H9 (cell line): Measurements from ENCODE around the gene KRT79. TPM values are rescaled to one million over a fixed set of nuclear protein-coding genes. Genes with fewer than 3 reads are reported as not detected.

ENCODE experiments used
- DNase-seq: peaks from one replicate; pipeline ENCODE4 v3.0.0-alpha.2; 2017
- H2AFZ ChIP-seq: one replicate; pipeline ENCODE4 v1.6.1; 2013; ENCODE audit warnings: mild to moderate bottlenecking, low read length, control low read depth, moderate library complexity
- H2AK5ac ChIP-seq: 2 replicates; pipeline ENCODE4 v1.6.1; 2013; ENCODE audit warnings: low read length, control low read depth, mixed read lengths; ENCODE audit not compliant: insufficient read length
- H2BK120ac ChIP-seq: one replicate; pipeline ENCODE4 v1.6.1; 2013; ENCODE audit warnings: low read depth, mild to moderate bottlenecking, low read length, control low read depth, inconsistent platforms; ENCODE audit not compliant: poor library complexity, severe bottlenecking
- H2BK12ac ChIP-seq: 2 replicates; pipeline ENCODE4 v1.6.1; 2013; ENCODE audit warnings: low read length, control low read depth, mixed read lengths, low read depth; ENCODE audit not compliant: insufficient read length
- H2BK15ac ChIP-seq: 2 replicates; pipeline ENCODE4 v1.6.1; 2013; ENCODE audit warnings: low read depth, low read length, control low read depth
- H2BK20ac ChIP-seq: one replicate; pipeline ENCODE4 v1.6.1; 2013; ENCODE audit warnings: low read depth, mild to moderate bottlenecking, low read length, control low read depth, inconsistent platforms; ENCODE audit not compliant: poor library complexity, severe bottlenecking
- H2BK5ac ChIP-seq: 2 replicates; pipeline ENCODE4 v1.6.1; 2013; ENCODE audit warnings: low read length, control low read depth, mixed read lengths; ENCODE audit not compliant: insufficient read length
- H3K14ac ChIP-seq: 2 replicates; pipeline ENCODE4 v1.6.1; 2013; ENCODE audit warnings: low read length, control low read depth; ENCODE audit not compliant: insufficient read depth
- H3K18ac ChIP-seq: 2 replicates; pipeline ENCODE4 v1.6.1; 2013; ENCODE audit warnings: low read depth, mild to moderate bottlenecking, mixed read lengths, low read length, control low read depth; ENCODE audit not compliant: insufficient read length
- H3K23ac ChIP-seq: 2 replicates; pipeline ENCODE4 v1.6.1; 2013; ENCODE audit warnings: low read length, control low read depth, mixed read lengths, low read depth; ENCODE audit not compliant: insufficient read length
- H3K23me2 ChIP-seq: 2 replicates; pipeline ENCODE4 v1.6.1; 2013; ENCODE audit warnings: low read depth, mild to moderate bottlenecking, mixed read lengths, low read length, control low read depth; ENCODE audit not compliant: insufficient read length, poor library complexity, severe bottlenecking
- H3K27ac ChIP-seq: 2 replicates; pipeline ENCODE4 v1.5.1; 2013; ENCODE audit warnings: low read length, control low read depth, mixed read lengths, low read depth; ENCODE audit not compliant: insufficient read length
- H3K27me3 ChIP-seq: 2 replicates; pipeline ENCODE4 v1.6.1; 2013; ENCODE audit warnings: low read length, control low read depth, inconsistent platforms; ENCODE audit not compliant: insufficient read depth
- H3K4ac ChIP-seq: 2 replicates; pipeline ENCODE4 v1.6.1; 2013; ENCODE audit warnings: low read depth, mild to moderate bottlenecking, control low read depth, inconsistent platforms, low read length, moderate library complexity
- H3K4me1 ChIP-seq: 2 replicates; pipeline ENCODE4 v1.6.1; 2013; ENCODE audit warnings: low read length, control low read depth, inconsistent platforms; ENCODE audit not compliant: insufficient read depth
- H3K4me2 ChIP-seq: 2 replicates; pipeline ENCODE4 v1.6.1; 2013; ENCODE audit warnings: low read length, control low read depth, mixed read lengths; ENCODE audit not compliant: insufficient read length, insufficient read depth
- H3K56ac ChIP-seq: 2 replicates; pipeline ENCODE4 v1.6.1; 2013; ENCODE audit warnings: low read depth, mild to moderate bottlenecking, mixed read lengths, low read length, control low read depth; ENCODE audit not compliant: insufficient read length
- H3K79me1 ChIP-seq: 2 replicates; pipeline ENCODE4 v1.6.1; 2013; ENCODE audit warnings: low read depth, mild to moderate bottlenecking, moderate library complexity, low read length, control low read depth, inconsistent platforms; ENCODE audit not compliant: insufficient read depth, poor library complexity, severe bottlenecking
- H3K79me2 ChIP-seq: 2 replicates; pipeline ENCODE4 v1.6.1; 2013; ENCODE audit warnings: low read length, control low read depth, inconsistent platforms; ENCODE audit not compliant: insufficient read depth
- H3K9ac ChIP-seq: 2 replicates; pipeline ENCODE4 v1.6.1; 2013; ENCODE audit warnings: low read length, control low read depth, mixed read lengths; ENCODE audit not compliant: insufficient read length; ENCODE audit errors: extremely low read depth
- H3K9me3 ChIP-seq: one replicate; pipeline ENCODE4 v1.6.1; 2013; ENCODE audit warnings: low read depth, low read length, inconsistent platforms; ENCODE audit not compliant: control insufficient read depth
- H3T11ph ChIP-seq: one replicate; pipeline ENCODE4 v1.6.1; 2013; ENCODE audit warnings: mild to moderate bottlenecking, low read length, control low read depth, inconsistent platforms
- H4K20me1 ChIP-seq: one replicate; pipeline ENCODE4 v1.6.1; 2013; ENCODE audit not compliant: control insufficient read depth, insufficient read length, insufficient read depth
- H4K5ac ChIP-seq: 2 replicates; pipeline ENCODE4 v1.6.1; 2013; ENCODE audit warnings: low read depth, mild to moderate bottlenecking, mixed read lengths, low read length, control low read depth; ENCODE audit not compliant: insufficient read length
- H4K8ac ChIP-seq: replicated peaks from 2 replicates; pipeline ENCODE4 v1.6.1; 2013; ENCODE audit warnings: low read length, control low read depth, mixed read lengths, low read depth; ENCODE audit not compliant: insufficient read length
- H4K91ac ChIP-seq: 2 replicates; pipeline ENCODE4 v1.6.1; 2013; ENCODE audit warnings: low read depth, mild to moderate bottlenecking, moderate library complexity, mixed read lengths, low read length, control low read depth; ENCODE audit not compliant: insufficient read length
- H3K27ac Mint-ChIP-seq, 3 experiments: 2 replicates in 2 of 3; 3 replicates in 1 of 3; pipeline ENCODE4 v1.8.0; 2020 to 2021; ENCODE audit warnings: mixed read lengths in 3 of 3, mild to moderate bottlenecking in 1 of 3, moderate library complexity in 1 of 3
- H3K27me3 Mint-ChIP-seq: 2 replicates; pipeline ENCODE4 v1.8.0; 2021; ENCODE audit warnings: low read depth, mild to moderate bottlenecking, moderate library complexity, mixed read lengths
- H3K36me3 Mint-ChIP-seq, 3 experiments: 2 replicates in 2 of 3; 3 replicates in 1 of 3; pipeline ENCODE4 v1.8.0; 2020 to 2021; ENCODE audit warnings: low read depth in 3 of 3, mixed read lengths in 3 of 3; ENCODE audit not compliant: insufficient read depth in 1 of 3
- H3K4me1 Mint-ChIP-seq, 2 experiments: 2 replicates each; pipeline ENCODE4 v1.8.0; 2020; ENCODE audit warnings: mixed read lengths in 2 of 2
- H3K4me3 Mint-ChIP-seq, 2 experiments: 2 replicates in 1 of 2; 3 replicates in 1 of 2; pipeline ENCODE4 v1.8.0; 2020 to 2021; ENCODE audit warnings: mild to moderate bottlenecking in 2 of 2, mixed read lengths in 2 of 2, moderate library complexity in 1 of 2
- H3K9me3 Mint-ChIP-seq, 2 experiments: 2 replicates in 1 of 2; 3 replicates in 1 of 2; pipeline ENCODE4 v1.8.0; 2020; ENCODE audit warnings: mild to moderate bottlenecking in 2 of 2, mixed read lengths in 2 of 2, moderate library complexity in 1 of 2
- CTCF ChIP-seq: fragments of 200-600 bp; sonication (generic); conservative IDR thresholded peaks from 3 replicates; pipeline ENCODE4 v1.8.0; 2021; ENCODE audit warnings: antibody characterized with exemption, mild to moderate bottlenecking
- WGBS: extraction: QIAGEN DNeasy Blood & Tissue Kit; methylation state at CpG from one replicate; pipeline ENCODE4 v1.1.7; 2013; ENCODE audit warnings: missing lambda C conversion rate, low lambda C conversion rate, mixed read lengths; ENCODE audit not compliant: insufficient read length; ENCODE audit errors: extremely low coverage; 5-methylcytosine and 5-hydroxymethylcytosine counted together
- total RNA-seq: library from RNA; stranded (reverse); gene quantifications from 2 replicates; pipeline ENCODE4 v1.2.1, GENCODE V29; 2021

The KRT79 gene
- total RNA-seq, 1 experiment from 2014 or later: not detected

GRCh38 chr12:52860102-52860823 lies 26.2 kb upstream of the KRT79 start:
- no peaks in the 10 kb centered on the region for H3K36me3 Mint-ChIP-seq
- H3K56ac ChIP-seq: no peak overlapping the region
- no peak overlapping the region for H4K8ac ChIP-seq
- H3K27ac ChIP-seq: no peak overlapping the region
- H4K5ac ChIP-seq: no peak overlapping the region
- H2BK120ac ChIP-seq: no peak overlapping the region
- H3K4ac ChIP-seq: no peak overlapping the region
- no peaks in the 10 kb centered on the region for H3K9me3 ChIP-seq
- no peak overlapping the region for H2AK5ac ChIP-seq
- peaks cover 4% of the 10 kb centered on the region for H3K27me3 Mint-ChIP-seq
- no peak overlapping the region for H2BK20ac ChIP-seq
- no peak overlapping the region for H3K4me2 ChIP-seq
- no peak overlapping the region for H4K91ac ChIP-seq
- TF ChIP-seq CTCF: no peak
- H2BK15ac ChIP-seq: no peak overlapping the region
- H3K9ac ChIP-seq: no peak overlapping the region
- no peaks in the 10 kb centered on the region for H3K23me2 ChIP-seq
- no peaks in the 10 kb centered on the region for H3K4me1 ChIP-seq
- H2BK5ac ChIP-seq: no peak overlapping the region
- no peak overlapping the region for H2BK12ac ChIP-seq
- WGBS: no CpG with 5 or more reads among the region's 6 CpGs
- no peak overlapping the region for H3K4me3 Mint-ChIP-seq
- no peak overlapping the region for H2AFZ ChIP-seq
- H3K27ac Mint-ChIP-seq: no peak overlapping the region; a peak in 1 of 7 replicates
- no peak overlapping the region for H3T11ph ChIP-seq
- H3K79me1 ChIP-seq: no peaks in the 10 kb centered on the region
- H3K27me3 ChIP-seq: no peaks in the 10 kb centered on the region
- no peaks in the 10 kb centered on the region for H3K9me3 Mint-ChIP-seq
- DNase-seq: peak; percentile 31
- no peak overlapping the region for H3K18ac ChIP-seq
- peaks cover 2 to 3% of the 10 kb centered on the region in 2 experiments for H3K4me1 Mint-ChIP-seq
- no peak overlapping the region for H3K23ac ChIP-seq
- H3K79me2 ChIP-seq: no peaks in the 10 kb centered on the region
- H4K20me1 ChIP-seq: no peaks in the 10 kb centered on the region
- H3K14ac ChIP-seq: no peak overlapping the region
